ENCODE data around the gene MLLT11.

Gene MLLT11

GRCh38 chr1:151113877-151114276 lies 53.7 kb downstream of the MLLT11 start:
- H3K4me3 ChIP-seq (replicated peaks; ENCODE audit: low read depth, low read length), result no peak overlapping the region
- DNase-seq (ENCODE audit: extremely low read depth, insufficient read length), result no peak
- H3K36me3 ChIP-seq (ENCODE audit: control insufficient read depth, insufficient read depth, low read length), result no peaks in the 10 kb centered on the region; the same call in 1 of the 2 replicates
- no peaks in the 10 kb centered on the region for H3K27me3 ChIP-seq (replicated peaks; ENCODE audit: control insufficient read depth, insufficient read depth, low read length)
- TF ChIP-seq CTCF (IDR thresholded peaks at IDR 0.05; ENCODE audit: insufficient read depth, low read length, poor library complexity, severe bottlenecking), result no peak
